Stimulated activated CD4-positive, alpha-beta T cell treated with anti-CD3 and anti-CD28 coated beads, Interleukin-4, amount 100 ng/mL, for 4 hours (primary cell): ENCODE measurements around the gene PSMG2.

ENCODE experiments used
- DNase-seq, 2 experiments: peaks; one replicate each; pipeline ENCODE4 v3.0.0-alpha.2; 2020

Gene PSMG2

GRCh38 chr18:12702221-12703095 is at the start of gene PSMG2, which contains the start of gene CEP76:
Gene PSMG2, plus strand, starts transcription at chr18:12703042. Its CDS starts 66 bp downstream, at chr18:12703108.
Gene CEP76, minus strand, starts transcription at chr18:12702723. Its CDS starts 175 bp downstream, at chr18:12702548.
- peak; percentile 74 to 80 for DNase-seq

GRCh38 chr18:12654971-12655370 is 47.9 kb upstream of the PSMG2 start:
- no peak for DNase-seq

GRCh38 chr18:12656605-12656937 is 46.3 kb upstream of the PSMG2 start:
- DNase-seq = no peak

- peak in 1 of 2 experiments; percentile 2 for DNase-seq
Measured at GRCh38 chr18:12656938-12657683, 45.7 kb upstream of the PSMG2 start.

- DNase-seq = peak; percentile 6 to 37
Measured at GRCh38 chr18:12657684-12658425, 45.0 kb upstream of the PSMG2 start, which contains the start of gene SPIRE1. Gene SPIRE1, minus strand, starts transcription at chr18:12658107. Its CDS starts 241 bp downstream, at chr18:12657866.

GRCh38 chr18:12658426-12659138 is 44.3 kb upstream of the PSMG2 start:
- DNase-seq = peak in 1 of 2 experiments; percentile 14

GRCh38 chr18:12659904-12660605 is 42.8 kb upstream of the PSMG2 start:
- peak; percentile 3 to 18 for DNase-seq

GRCh38 chr18:12668041-12668440 is 34.8 kb upstream of the PSMG2 start:
- DNase-seq = no peak

GRCh38 chr18:12679183-12679786 is 23.6 kb upstream of the PSMG2 start:
- DNase-seq = no peak

GRCh38 chr18:12686100-12686499 is 16.7 kb upstream of the PSMG2 start:
- no peak for DNase-seq

- DNase-seq = no peak
Measured at GRCh38 chr18:12689256-12689850, 13.5 kb upstream of the PSMG2 start.

GRCh38 chr18:12692206-12692605 is 10.6 kb upstream of the PSMG2 start:
- no peak for DNase-seq

GRCh38 chr18:12694032-12694431 is 8.8 kb upstream of the PSMG2 start:
- no peak for DNase-seq

GRCh38 chr18:12699747-12700146 is 3.1 kb upstream of the PSMG2 start:
- DNase-seq = no peak

GRCh38 chr18:12701161-12701560 is 1.7 kb upstream of the PSMG2 start:
- no peak for DNase-seq

- DNase-seq = no peak
Measured at GRCh38 chr18:12703096-12703567, 290 bp downstream of the PSMG2 start.

- DNase-seq = no peak
Measured at GRCh38 chr18:12703664-12704063, 822 bp downstream of the PSMG2 start.

- no peak for DNase-seq
Measured at GRCh38 chr18:12711446-12711845, 8.6 kb downstream of the PSMG2 start.

GRCh38 chr18:12721495-12722275 is 18.8 kb downstream of the PSMG2 start:
- no peak for DNase-seq

GRCh38 chr18:12722731-12723130 is 19.9 kb downstream of the PSMG2 start:
- no peak for DNase-seq
